DMS 273 (cell line): ENCODE measurements around the gene GTF2IRD1.
"Not testable (repeated sequence)": the region's sequence is repeated elsewhere in the genome, so short reads cannot be mapped to it uniquely, and the experiment has no call there.

Experiments
- DNase-seq: peaks from one replicate; lab custom pipeline; 2025; ENCODE audit not compliant: unreplicated experiment; lab: John Stamatoyannopoulos, UW

Gene GTF2IRD1

GRCh38 chr7:74511345-74511744, 57.6 kb downstream of the GTF2IRD1 start:
- DNase-seq = no peak

DNA sequence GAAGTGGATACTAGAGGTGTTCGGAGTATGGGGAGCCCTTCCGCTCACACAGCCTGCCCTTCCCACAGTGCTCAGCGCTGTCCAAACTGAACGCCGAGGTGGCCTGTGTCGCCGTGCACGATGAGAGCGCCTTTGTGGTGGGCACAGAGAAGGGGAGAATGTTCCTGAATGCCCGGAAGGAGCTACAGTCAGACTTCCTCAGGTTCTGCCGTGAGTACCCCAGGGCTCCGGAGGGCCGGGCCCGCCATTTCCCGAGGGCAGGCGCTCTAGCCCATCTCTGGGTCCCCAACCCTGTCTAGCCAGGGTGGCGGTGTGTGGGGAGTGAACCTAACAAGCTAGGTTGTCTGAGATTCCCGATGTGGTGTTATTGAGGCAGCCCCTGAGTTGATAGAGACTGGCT, 59.1 kb downstream of the GTF2IRD1 start:
- no peak for DNase-seq

DNA sequence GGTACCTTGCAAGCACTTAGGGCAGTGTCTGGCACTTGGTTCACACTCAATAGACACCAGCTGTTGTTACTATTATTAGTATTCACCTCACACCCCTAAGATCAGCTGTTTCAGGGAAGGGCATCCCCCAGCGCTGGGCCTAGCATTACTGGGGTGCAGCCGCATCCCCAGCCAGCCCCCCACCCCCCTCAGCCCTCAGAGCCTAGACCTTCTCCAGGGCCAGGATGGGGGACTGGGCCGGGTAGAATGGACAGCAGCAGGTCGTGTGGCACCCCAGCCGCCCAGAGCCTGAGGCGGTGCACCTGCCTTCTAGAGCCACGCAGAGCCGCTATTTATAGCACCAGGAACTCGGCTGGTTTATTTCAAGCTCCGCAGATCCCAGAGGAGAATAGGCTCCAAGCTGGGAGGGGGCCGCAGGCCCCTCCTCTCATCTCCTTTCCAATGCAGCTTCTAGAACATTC, 60.5 kb downstream of the GTF2IRD1 start:
- DNase-seq = no peak

DNA sequence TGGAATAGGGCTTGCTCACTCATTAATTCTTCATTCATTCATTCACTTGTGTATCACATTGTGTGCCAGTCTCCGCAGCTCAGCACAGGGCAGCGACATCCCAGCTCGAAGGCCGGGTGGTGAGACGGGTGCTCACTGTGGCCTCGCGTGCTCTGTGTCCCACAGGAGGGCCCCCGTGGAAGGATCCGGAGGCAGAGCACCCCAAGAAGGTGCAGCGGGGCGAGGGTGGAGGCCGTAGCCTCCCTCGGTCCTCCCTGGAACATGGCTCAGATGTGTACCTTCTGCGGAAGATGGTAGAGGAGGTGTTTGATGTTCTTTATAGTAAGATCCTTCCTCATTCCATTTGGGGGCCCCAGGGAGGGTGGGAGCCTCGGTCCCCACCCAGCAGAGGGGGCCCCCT, 61.6 kb downstream of the GTF2IRD1 start:
- DNase-seq = no peak

GRCh38 chr7:74516214-74516613, 62.5 kb downstream of the GTF2IRD1 start:
- DNase-seq = no peak

GRCh38 chr7:74518041-74518440, 64.3 kb downstream of the GTF2IRD1 start:
- DNase-seq = no peak

DNA sequence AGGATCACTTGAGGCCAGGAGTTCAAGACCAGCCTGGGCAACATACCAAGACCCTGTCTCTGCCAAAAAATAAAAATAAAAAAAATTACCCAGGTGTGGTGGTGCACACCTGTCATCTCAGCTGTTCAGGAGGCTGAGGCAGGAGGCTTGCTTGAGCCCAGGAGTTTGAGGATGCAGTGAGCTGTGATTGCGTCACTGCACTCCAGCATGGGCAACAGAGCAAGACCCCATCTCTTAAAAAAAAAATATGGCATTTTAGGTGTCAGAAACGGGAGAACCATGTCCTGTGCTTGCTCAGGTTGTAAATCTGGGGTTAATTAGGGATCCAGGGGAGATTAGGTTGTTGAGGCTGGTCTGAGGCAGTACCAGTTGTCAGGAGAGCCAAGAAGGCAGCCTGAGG, 64.9 kb downstream of the GTF2IRD1 start:
- DNase-seq = no peak

GRCh38 chr7:74519395-74519794, 65.7 kb downstream of the GTF2IRD1 start:
- DNase-seq = no peak

GRCh38 chr7:74521855-74522254, 68.1 kb downstream of the GTF2IRD1 start:
- DNase-seq = no peak

DNA sequence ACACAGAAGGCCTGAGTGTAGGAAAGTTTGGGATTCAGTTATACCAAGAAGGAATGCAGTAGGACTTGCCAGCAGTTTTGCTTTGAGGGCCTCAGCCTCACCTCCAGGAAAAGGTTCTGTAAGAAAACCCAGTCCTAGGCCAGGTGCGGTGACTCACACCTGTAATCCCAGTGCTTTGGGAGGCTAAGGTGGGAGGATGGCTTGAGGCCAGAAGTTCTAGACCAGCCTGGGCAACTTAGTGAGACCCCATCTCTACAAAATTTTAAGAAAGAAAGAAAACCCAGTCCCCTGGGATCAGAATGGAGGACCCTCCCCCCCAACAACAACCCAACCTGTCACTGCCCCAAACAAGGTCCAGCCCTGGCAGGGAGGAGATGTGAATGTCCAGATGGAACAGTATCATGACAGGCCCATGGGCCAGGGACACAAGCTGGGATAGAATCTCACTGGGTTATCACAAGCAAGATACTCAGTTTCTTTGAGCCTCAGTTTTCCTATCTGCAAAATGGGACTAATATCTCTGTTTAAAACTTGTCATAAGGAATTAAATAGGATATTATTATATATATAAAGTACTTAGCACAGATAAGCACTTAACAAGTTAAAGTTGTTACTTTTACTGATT, 68.7 kb downstream of the GTF2IRD1 start:
- DNase-seq = no peak

DNA sequence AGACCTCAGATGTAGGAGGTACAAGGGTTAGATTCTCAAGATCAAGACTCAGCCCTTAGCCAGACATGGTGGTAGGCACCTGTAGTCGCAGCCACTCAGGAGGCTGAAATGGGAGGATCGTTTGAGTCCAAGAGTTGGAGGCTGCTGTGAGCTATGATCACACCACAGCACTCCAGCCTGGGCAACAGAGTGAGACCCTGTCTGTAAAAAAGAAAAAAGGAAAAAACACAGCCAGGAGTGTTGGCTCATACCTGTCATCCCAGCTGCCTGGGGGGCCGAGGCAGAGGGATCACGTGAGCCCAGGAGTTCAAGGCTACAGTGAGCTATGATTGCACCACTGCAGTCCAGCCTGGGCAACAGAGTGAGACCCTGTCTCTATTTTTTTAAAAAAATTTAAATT, 69.3 kb downstream of the GTF2IRD1 start:
- DNase-seq = no peak

DNA sequence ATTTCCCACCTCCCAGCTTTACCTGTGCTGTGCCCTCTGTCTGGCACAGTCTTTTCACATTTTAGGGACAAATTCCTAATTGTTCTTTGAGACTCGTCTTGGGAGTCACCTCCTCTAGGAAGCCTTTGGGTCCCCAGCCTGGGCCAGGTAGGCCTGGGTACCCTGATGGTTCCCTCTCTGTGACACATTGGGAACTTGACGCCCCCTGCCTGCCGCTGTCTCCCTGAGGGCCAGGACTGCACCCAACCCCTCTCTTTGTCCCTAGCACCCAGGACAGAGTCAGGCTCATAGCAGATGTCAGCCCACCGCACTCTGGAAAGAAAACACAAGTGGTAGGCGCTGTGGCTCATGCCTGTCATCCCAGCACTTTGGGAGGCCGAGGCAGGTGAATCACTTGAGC, 71.4 kb downstream of the GTF2IRD1 start:
- no peak for DNase-seq

DNA sequence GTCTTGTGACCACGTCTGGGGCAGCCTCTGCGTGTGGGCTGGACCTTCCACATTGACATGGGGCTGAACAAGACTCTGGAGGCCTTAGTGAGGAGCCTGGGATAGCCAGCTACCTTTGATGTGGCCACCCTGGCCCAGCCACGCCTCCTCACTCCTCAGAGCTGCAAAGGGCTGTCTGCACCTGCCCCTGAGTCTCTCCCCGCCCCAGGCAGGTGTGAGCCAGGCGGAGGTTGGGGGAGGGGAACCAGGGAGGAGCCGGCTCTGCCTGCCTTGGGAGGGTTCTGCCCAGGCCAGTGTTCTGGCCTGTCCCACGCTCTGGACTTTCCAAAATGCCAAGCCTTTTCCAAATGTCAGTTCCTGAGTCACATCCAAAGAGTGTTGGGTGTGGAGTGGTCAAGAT, 72.2 kb downstream of the GTF2IRD1 start:
- DNase-seq = no peak

GRCh38 chr7:74526780-74527179, 73.1 kb downstream of the GTF2IRD1 start:
- DNase-seq = no peak

DNA sequence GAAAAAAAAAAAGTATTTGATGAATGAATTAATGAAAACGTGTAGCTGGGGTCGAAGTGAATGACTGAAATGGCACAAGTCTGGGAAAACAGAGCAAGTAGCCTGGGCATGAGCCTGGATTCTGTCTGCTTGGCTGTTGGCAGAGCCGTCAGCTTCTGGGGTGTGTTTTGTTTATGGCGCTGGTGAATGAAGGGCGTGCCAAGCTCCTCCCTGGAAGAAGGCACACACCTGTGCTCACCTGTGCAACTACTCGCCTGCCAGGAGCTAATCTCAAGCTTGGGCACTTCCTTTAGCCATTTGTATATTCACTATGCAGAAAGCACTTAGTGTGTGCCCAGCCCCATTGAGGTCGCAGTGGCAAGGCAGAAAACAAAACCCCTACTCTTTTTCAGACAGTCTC, 74.1 kb downstream of the GTF2IRD1 start:
- no peak for DNase-seq

GRCh38 chr7:74528773-74529172, 75.1 kb downstream of the GTF2IRD1 start:
- not testable (repeated sequence) for DNase-seq

- DNase-seq = no peak
Measured at GRCh38 chr7:74535951-74536356, 82.2 kb downstream of the GTF2IRD1 start.

- not testable (repeated sequence) for DNase-seq
Measured at GRCh38 chr7:74541937-74542336, 88.2 kb downstream of the GTF2IRD1 start.

DNA sequence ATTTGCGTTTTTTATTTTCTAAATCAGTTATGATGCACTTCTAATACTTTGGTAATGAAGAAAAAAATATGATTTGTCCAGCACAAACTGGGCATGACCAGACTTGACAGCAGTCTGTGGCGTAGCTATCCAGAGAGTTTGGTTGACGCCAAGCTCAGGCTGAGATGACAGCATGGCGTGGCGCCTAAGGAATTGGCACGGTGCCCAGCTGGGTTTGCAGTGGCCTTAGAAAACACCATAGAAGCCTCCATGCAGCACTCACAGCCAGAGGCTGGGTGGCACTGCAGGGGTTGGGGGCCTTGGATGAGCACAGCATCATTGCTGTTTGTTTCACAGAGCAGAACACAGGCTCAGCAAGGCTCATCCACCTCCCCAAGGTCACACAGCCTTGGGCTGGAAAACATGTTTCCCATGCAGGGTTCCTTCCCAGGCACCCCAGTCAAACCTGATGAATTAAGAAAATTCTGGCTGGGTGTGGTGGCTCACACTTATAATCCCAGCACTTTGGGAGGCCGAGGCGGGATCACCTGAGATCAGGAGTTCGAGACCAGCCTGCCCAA, 88.9 kb downstream of the GTF2IRD1 start:
- DNase-seq = peak; percentile 89

- DNase-seq = peak; percentile 89
Measured at GRCh38 chr7:74544706-74545469, 91.2 kb downstream of the GTF2IRD1 start.

- no peak for DNase-seq
Measured at GRCh38 chr7:74545921-74546320, 92.2 kb downstream of the GTF2IRD1 start.

DNA sequence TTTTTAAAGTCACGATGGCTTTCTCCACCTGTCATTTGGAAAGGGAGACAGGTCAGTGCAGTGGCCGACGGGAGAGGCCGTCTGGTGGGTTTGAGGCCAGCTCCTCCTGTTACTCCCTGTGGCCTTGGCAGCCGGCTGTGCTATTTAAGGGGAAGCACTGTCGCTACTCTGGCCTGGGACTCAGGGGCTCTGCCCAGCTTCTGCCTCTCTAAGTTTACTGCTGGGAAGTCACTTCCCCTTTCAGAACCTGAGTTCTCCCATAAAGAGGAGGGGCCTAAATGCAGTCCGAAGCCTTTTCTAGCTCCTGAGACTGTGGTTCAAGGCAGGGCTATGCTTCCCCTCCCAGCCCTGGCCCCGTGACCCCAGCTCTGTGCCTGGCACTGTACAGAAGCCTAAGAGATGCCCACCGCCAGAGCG, 99.9 kb downstream of the GTF2IRD1 start:
- DNase-seq = not testable (repeated sequence)
